Inferior parietal cortex (tissue), 1 donor: ENCODE data around the gene THUMPD3.

Experiments
- DNase-seq: peaks from one replicate; pipeline ENCODE4 v3.0.0-alpha.2; 2016; ENCODE audit errors: extremely low spot score

THUMPD3 gene

GRCh38 chr3:9397906-9398699, 35.2 kb downstream of the THUMPD3 start:
- DNase-seq = peak; percentile 37

GRCh38 chr3:9398700-9399336, 36.0 kb downstream of the THUMPD3 start:
- DNase-seq = peak; percentile 46

GRCh38 chr3:9399337-9399703, 36.5 kb downstream of the THUMPD3 start:
- DNase-seq = no peak

GRCh38 chr3:9399746-9400145, 36.9 kb downstream of the THUMPD3 start:
- DNase-seq = peak; percentile 59

GRCh38 chr3:9400616-9401015, 37.8 kb downstream of the THUMPD3 start:
- no peak for DNase-seq

GRCh38 chr3:9401986-9402385, 39.1 kb downstream of the THUMPD3 start:
- DNase-seq = no peak

DNA sequence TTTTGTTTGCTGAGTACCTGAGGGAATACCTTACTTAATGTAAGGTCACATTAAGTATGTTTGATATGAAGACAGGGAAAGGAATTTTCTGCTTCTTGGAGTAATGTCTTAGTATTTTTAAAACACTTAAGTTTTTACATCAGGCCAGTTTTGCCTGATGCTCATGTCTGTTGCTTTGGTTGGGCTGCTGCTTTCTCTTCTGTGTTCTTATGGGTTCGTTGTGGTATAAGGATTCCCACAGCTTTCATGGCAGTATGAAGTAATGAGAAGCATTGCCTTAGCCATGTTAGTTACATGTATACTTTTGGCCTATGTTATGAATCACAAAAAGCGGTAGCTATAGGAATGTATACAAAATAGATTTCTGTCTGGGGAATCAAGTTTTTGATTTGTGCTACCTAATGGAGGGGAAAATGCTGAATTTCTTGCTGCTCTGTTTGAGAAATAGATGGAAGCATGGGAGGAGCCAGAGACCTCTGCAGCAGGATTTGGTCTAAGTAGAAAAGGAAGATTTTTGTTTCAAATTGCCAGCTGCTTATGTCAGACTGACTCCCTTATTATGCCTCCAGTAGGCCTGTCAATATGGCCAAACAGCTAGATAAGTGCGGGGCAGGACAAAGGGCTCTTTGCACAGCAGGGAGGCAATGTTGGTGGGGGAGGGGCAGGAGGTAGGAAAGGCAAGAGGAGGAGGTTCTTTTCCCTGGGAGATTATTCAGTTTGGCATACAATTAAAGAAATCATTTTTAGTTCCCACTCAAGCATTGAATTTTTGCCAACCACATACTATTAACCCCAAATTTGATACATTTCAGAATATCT, 39.8 kb downstream of the THUMPD3 start:
- no peak for DNase-seq

DNA sequence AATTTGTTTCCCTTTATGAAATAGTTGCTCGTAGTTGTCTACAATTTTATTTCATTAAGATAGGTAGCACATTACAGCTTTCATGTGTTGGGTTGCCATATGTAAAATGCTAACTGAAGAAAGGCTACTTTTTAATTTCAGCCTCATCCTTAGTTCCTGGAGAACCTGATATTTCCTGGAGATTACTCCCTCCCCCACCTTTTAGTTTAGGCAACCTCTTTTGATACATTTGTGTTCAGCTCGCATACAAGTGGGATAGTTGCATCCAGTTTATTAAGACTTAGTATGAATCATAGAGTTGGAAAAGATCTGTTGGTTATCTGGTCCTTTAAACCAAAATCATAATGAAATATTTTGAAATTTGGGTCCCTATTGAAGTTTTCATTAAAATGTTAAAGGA, 40.6 kb downstream of the THUMPD3 start:
- DNase-seq = no peak

DNA sequence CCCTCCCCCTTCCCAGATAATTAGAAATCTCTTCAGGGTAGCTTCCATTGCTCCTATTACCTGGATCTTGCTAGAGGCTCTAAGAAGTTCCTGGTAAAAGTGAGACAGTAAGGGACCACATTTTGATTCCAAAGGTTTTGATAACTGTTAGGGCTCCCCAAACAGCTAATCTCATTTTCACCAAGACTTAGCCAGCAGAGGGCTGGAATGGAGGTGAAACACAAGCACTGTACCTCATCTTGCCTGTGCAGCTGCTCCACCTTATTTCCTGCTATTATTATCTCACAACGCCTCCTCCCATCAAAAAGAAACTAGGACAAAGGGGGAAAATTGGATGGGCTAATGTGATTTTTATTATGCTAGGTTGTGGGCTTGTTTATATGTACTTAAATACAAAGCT, 41.8 kb downstream of the THUMPD3 start:
- no peak for DNase-seq

DNA sequence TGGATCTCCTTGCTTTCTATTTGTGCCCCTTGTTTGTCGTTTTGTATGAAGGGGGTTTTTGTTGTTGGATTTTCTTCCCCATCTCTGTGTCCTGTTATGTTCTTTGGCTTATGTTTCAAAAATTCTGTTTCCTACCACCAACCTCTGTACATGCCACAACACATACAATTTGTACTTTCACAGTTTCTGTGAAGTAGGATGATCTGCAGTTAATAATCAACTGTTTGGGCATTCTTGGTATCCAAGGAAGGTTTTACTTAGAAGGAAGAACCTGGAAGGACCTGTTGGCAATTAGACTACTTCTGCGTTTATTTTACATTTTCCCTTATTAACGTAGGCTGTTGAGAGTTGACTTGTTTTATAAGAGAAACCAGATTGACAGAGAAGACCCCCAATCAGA, 42.9 kb downstream of the THUMPD3 start:
- no peak for DNase-seq

DNA sequence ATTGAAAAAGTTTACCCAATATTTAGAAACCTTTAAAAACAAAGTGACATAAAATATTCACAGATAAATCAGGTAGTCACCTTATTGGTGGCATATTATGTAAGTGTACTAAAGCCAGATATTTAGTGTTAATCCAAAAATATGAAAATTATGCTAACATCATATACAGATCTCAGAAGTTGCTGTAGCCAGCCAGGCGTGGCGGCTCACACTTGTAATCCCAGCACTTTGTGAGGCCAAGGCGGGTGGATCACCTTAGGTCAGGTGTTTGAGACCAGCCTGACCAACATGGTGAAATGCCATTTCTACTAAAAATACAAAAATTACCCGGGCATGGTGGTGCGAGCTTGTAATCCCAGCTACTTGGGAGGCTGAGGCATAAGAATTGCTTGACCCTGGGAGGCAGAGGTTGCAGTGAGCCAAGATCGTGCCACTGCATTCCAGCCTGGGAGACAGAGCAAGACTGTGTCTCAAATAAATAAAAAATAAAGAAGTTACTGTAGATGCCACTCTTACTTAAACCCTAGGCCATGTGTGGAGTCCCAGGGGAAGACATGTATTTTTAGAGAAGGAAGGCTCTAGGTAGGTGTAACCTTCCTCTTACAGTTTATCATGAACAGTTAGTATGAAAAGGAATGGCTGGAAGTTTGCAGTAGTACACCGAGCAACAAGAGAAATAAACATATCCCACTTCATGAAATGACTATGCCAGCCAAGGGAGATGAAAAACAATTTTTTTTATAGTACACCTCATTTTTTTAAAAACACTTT, 44.2 kb downstream of the THUMPD3 start:
- no peak for DNase-seq

DNA sequence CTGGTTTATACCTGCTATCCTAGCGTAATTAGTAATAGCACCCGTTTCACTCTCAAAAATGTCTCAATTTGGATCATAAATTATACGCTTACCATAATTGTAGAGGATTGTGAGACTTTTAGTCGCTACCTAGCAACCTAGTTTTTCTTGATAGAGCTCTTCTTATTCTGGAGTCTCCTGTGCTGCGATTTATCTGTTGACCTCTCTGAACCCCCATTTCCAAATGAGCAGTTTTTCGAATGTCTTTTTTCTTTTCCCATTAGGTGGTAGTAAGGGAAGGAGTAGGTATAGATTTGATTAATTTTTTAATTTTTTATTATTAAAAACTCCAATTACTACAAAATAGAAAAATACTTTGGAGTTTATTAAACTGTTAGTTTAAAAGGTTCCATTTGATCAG, 45.2 kb downstream of the THUMPD3 start:
- DNase-seq = no peak

GRCh38 chr3:9408546-9408945, 45.7 kb downstream of the THUMPD3 start:
- no peak for DNase-seq

DNA sequence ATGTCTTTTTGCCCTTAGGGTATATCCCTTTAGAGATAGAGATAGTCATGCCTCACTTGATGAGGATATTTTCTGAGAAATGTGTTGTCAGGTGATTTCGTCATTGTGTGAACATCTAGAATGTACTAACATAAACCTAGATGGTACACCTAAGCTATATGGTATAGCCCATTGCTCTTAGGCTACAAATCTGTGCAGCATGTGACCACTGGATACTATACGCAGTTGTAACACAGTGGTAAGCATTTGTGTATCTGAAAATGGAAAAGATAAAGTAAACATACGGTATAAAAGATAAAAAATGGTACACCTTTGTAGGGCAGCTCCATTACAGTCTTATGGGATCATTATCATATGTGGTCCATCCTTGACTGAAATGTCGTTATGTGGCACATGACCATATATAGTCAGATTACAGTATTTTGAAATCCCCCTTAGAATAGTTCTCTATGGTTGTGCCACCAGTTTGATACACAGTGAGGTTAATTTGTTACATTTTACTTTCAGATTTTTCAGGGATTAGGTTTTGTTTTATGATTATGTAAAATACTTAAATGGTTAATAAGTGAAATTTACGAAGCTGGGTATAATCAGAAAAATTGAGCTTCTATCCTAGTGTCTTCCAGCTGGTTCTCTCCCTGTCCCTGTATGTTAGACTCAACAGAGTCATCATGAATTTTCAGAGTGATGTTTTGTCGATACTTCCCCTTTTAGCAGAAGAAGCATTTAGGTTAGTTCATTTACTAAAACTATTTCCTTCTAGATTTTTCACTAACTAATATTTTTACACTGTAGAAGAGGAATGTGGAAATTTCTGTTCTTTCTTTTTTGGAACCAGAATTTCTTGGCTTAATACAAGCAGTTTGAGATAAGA, 47.4 kb downstream of the THUMPD3 start:
- no peak for DNase-seq

DNA sequence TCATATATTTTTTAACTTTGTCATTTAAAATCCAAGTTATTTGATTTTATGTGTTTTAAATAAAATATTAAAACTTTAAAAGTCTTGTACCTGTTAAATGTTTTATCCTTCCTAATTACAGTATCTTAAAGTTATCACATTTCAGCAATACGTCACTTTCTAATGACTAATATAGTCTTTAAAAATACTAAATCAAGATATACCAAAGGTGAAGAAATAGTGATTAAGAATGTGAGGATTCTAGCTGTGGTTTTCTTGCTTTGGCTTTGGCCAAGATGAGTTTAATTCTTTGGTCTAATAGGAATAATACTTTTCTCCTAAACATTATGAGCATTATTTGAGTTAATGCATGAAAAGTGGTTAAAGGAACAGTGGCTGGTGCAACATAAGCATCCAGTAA, 48.4 kb downstream of the THUMPD3 start:
- DNase-seq = no peak

DNA sequence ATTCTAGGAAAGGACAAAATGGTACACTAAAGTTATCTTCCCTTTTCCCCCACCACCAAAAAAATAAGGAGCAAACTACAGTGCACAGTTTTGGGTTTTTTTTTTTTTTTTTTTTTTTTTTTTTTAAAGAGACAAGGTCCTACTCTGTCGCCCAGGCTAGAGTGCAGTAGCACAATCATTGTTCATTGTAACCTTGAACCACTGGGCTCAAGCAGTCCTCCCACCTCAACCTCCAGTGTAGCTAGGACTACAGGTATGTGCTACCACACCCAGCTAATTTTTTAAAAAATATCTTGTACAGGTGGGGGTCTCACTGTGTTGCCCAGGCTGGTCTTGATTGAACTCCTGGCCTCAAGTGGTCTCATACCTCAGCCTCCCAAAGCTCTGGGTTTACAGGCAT, 49.4 kb downstream of the THUMPD3 start:
- no peak for DNase-seq

- no peak for DNase-seq
These were observed 52.0 kb downstream of the THUMPD3 start for GRCh38 chr3:9414826-9415225.

DNA sequence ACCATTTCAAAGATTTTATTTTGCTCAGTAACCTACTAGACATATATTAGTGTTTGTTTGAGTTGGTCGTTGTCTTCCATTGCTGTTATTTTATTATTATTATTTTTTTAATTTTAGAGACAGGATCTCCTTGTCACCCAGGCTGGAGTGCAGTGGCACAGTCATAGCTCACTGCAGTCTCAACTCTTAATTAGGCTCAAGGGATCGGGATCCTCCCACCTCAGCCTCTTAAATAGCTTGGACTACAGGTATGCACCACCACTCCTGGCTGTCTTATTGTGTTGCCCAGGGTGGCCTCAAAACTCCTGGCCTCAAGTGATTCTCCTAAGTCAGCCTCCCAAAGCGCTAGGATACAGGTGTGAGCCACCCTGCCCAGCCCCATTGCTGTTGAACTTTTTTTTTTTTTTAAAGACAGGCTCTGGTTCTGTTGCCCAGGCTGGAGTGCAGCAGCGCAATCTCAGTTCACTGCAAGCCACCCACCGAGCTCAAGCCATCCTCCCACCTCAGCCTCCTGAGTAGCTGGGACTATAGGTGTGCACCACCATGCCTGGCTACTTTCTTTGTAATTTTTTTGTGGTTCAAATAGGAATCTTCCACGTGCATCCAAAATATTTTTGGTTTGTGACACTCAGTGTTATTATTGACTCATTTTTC, 52.8 kb downstream of the THUMPD3 start:
- DNase-seq = no peak

- no peak for DNase-seq
These were observed 53.4 kb downstream of the THUMPD3 start for GRCh38 chr3:9416139-9416780.
